HL-60 (cell line): ENCODE measurements around the gene NOTUM.

Source experiments
- DNase-seq, 2 experiments: peaks; one replicate each; pipeline ENCODE4 v3.0.0-alpha.2; 2010 to 2020; ENCODE audit warnings: low read depth in 1 of 2, low spot score in 1 of 2
- H3K27ac ChIP-seq: fragments of 250-450 bp; sonication (Bioruptor Pico); replicated peaks from 2 replicates; pipeline ENCODE4 v1.5.1; 2020; ENCODE audit warnings: mild to moderate bottlenecking, moderate library complexity
- H3K27me3 ChIP-seq: fragments of 250-450 bp; sonication (Bioruptor Pico); 2 replicates; pipeline ENCODE4 v1.5.1; 2021; ENCODE audit warnings: mild to moderate bottlenecking, moderate library complexity; ENCODE audit not compliant: insufficient read depth, poor library complexity, severe bottlenecking
- H3K4me3 ChIP-seq: replicated peaks from 2 replicates; pipeline ENCODE4 v1.5.1; 2011; ENCODE audit warnings: mild to moderate bottlenecking, control low read depth, low read length; ENCODE audit not compliant: insufficient read depth
- CTCF ChIP-seq: IDR thresholded peaks from one replicate; pipeline ENCODE4 v1.5.1; 2011; ENCODE audit warnings: low read length, control low read depth, inconsistent platforms; ENCODE audit not compliant: insufficient read depth
- GABPA ChIP-seq: IDR thresholded peaks from 2 replicates; pipeline ENCODE4 v1.6.1; 2012; ENCODE audit warnings: low read depth
- POLR2AphosphoS5 ChIP-seq: IDR thresholded peaks from 2 replicates; pipeline ENCODE4 v1.6.1; 2012; ENCODE audit warnings: low read depth
- REST ChIP-seq: IDR thresholded peaks from 2 replicates; pipeline ENCODE4 v1.6.1; 2012; ENCODE audit warnings: low read depth; ENCODE audit not compliant: insufficient replicate concordance
- SPI1 ChIP-seq: IDR thresholded peaks from 2 replicates; pipeline ENCODE4 v1.6.1; 2012; ENCODE audit warnings: low read depth, mild to moderate bottlenecking, borderline replicate concordance

NOTUM gene

GRCh38 chr17:81923302-81924260, 37.4 kb downstream of the NOTUM start:
- DNase-seq = peak; percentile 91 to 97
- Histone ChIP-seq H3K4me3 (peak overlapping the region; percentile 60), H3K27ac (peak overlapping the region; percentile 92), H3K27me3 (no peaks in the 10 kb centered on the region)
- no peak for TF ChIP-seq GABPA
- peak; percentile 68 for TF ChIP-seq POLR2AphosphoS5
- no peak for TF ChIP-seq REST
- TF ChIP-seq SPI1 = peak; percentile 23; the same call in 1 of the 2 replicates
- no peak for TF ChIP-seq CTCF

GRCh38 chr17:81922566-81923301, 38.3 kb downstream of the NOTUM start:
- TF ChIP-seq POLR2AphosphoS5 (0 out of 2 replicates have a peak, but pooled peaks have one; percentile 26), REST (no peak)
- DNase-seq = peak; percentile 80 to 87
- Histone ChIP-seq H3K4me3 (peak overlapping the region; percentile 60), H3K27me3 (no peaks in the 10 kb centered on the region), H3K27ac (peak overlapping the region; percentile 92)

GRCh38 chr17:81921996-81922565, 38.9 kb downstream of the NOTUM start:
- H3K4me3 ChIP-seq = peak overlapping the region; percentile 60
- DNase-seq = no peak
- H3K27me3 ChIP-seq = no peaks in the 10 kb centered on the region
- TF ChIP-seq GABPA (no peak), SPI1 (no peak), REST (no peak), CTCF (no peak), POLR2AphosphoS5 (no peak)
- H3K27ac ChIP-seq = peak overlapping the region; percentile 92
